HG02623 (cell line): ENCODE results near the gene STK25.

Experiments
- ATAC-seq: cut with Tn5 transposase; IDR thresholded peaks from one replicate; pipeline ENCODE4 v1.9.1; 2021; ENCODE audit warnings: moderate library complexity; ENCODE audit not compliant: unreplicated experiment

STK25 gene

DNA sequence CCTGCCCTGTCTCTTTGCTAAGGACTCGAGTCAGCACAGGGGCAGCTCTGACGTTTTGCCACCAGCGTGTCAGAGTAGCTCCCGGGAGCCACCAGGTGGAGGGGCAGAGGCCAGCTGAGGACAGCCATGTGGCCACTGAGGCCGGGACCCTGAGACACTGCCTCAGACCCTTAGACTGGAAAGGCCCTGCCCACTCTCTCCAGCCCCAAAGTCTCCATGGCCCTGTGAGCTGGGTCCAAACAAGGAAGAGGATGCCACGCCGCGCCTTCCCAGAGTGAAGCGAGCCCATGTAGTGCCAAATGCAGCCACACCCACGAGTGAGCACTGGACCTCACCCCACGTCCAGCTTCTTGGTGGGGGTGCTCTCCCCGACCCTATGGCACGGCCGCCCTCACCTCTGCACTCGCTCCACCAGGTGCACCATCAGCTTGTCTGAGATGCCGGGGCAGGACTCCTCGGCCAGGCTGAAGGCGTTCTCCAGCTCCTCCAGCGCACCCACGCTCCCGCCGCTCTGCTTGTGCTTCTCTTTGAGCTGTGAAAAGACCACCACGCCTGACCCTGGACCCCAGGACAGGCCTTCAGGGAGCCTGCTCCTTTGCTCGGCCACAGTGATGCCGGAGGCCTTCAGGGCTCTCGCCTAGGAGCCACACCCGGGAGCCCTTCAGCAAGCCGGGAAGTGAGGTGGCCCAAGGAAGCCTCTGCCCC, 12.2 kb downstream of the STK25 start:
- ATAC-seq = no peak

DNA sequence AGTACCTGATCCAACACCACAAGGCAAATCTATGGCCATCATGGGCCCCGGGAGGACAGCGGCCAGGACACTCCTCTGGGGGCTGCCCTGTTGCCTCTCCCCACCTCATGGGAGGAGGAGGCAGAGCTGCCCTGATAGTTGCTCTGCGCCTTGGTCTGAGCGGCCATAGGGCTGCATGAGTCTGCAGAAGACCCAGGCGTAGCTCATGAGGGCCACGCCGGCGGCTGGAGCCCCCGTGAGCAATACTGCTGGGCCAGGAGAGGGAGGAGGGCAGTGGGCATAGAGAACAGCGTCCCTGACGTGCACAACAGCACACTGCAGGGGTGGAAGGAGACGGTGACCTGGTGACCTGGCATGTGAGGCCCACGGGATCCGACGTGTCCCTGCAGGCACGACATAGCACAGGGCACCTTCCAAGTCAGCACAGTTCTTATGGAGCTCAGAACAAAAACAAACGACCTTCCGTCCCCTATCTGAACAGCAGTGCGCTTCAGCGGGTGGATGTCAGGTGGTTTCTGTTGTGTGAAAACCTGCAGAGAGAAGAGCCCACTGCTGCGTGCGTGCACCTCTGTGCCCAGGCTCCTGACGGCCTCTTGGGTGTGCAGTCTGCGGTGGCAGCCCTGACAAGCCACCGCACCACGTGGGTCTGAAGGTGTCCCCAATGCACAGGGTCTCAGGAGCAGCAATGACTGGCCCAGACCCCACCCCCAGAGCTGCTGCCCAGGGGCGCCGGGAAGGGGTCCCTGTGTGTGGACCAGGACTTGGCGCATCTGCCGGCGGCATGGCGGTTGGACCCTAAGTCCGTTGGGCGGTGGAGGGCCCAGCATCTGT, 13.0 kb downstream of the STK25 start:
- ATAC-seq = no peak

DNA sequence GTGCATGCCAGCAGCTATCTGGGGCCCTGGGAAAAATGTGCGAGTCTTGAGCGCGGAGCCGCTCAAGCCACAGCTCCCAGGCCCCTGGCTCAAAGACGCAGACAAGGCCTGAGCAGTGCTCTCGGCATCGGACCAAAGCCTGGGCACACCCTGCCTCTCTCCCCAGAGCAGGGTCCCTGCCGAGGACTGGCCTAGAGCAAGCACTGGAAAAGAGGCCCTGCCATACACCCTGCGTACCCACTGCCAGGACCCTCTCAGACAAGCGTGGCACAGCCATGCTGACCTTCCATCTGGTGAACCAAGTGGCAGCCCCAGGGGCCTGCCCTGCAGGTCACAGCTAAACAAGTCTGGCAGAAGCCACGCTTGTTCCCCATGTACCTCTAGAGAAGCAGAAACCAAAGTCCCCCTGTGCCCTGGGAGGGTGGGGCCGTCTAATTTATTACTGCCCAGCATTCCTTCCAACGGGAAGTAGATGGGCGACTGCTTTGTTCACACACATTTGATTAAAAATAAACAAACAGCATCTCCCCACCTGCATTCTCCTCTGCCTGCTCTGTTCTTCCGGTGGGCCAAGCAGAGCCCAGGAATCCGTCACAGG, 14.0 kb downstream of the STK25 start:
- no peak for ATAC-seq

DNA sequence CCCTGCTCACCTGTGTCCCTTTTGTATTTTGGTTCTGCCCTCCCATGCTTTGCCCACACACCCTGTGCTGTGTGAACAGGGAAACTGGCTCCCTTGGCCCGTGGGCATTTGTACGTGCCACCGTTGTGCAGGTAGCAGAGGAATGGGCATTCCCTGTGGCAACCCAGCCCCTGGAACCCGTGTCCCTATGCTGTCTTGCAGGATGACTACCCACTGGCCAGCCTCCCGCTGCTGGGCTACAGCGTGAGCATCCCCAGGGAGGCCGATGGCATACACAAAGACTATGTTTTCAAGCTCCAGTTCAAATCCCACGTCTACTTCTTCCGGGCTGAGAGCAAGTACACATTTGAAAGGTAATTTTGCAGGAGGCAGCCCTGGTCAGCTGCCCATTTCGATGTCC, 15.3 kb downstream of the STK25 start:
- ATAC-seq = no peak

DNA sequence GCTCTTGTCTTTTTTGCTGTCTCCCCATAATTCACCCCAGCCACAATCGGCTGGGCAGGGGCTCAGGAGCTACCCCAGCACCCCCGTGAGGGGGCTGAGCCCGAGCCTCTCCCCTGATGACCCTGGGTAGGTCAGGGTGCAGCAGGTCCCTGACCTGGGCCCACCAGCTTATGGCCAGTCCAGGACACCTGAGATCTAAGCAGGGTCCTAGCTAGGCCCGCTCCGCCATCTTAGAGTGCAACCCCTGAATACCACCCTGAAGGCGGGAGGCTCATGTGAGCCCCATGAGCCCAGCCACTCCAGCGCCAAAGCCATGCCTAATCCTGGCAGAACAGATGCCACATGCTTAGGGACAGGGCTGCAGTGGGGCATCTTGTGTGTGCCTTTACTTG, 16.2 kb downstream of the STK25 start:
- no peak for ATAC-seq

DNA sequence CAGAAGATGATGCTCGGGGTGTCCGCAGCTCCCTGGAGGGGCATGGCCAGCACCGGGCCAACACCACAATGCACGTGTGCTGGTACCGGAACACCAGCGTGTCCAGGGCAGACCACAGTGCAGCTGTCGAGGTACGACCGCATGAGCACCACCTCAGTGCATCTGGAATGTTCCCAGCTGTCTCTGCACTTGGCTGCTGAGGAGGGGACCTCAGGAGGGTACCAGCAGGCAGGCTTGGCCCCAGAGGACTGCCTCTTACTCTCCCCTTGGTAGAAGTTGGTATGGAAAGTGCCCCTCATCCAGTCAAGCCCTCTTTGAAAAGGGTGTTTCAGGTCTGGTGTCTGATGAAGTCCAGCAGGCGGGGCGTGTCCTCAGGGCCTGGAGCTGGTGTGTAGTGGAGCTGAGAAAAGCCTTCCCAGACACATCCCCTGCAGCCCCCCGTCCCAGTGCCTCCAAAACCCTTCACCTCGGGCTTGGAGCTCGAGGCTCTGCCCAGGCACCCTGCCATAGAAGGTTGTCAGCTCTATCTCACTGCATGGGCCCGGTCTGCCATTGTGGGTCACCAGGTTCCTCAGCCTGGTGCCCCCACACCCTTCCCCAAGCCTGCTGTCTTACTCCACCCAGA, 16.7 kb downstream of the STK25 start:
- ATAC-seq = no peak

DNA sequence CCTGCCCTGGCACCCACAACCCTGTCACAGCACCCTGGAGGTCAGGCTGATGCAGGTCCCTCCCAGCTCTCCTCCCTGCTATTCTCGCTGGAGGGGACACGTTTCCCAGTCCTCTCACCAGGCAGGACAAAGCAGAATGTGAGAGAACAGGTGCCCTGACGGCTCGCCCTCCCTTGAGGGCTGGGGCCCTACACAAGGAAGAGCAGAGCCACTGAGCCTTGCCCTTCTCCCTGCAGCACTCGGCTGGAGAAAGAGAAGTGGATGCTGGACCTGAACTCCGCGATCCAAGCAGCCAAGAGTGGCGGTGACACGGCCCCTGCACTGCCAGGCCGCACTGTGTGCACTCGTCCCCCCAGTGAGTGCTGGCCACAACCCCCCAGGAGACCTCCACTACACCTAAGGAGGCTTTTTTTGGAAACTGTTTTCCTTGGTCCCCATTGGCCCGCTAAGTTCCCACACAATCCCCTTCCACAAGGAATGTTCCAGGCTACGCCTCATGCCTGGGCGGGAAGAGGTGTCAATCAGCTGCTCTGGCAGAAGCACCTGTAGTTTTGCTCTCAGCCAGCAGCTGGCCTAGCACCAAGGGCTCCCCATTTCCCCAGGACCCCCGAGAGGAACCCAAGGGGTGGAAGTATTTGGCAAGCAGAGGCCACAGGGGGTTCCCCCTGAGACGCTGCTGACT, 17.4 kb downstream of the STK25 start:
- ATAC-seq = no peak

DNA sequence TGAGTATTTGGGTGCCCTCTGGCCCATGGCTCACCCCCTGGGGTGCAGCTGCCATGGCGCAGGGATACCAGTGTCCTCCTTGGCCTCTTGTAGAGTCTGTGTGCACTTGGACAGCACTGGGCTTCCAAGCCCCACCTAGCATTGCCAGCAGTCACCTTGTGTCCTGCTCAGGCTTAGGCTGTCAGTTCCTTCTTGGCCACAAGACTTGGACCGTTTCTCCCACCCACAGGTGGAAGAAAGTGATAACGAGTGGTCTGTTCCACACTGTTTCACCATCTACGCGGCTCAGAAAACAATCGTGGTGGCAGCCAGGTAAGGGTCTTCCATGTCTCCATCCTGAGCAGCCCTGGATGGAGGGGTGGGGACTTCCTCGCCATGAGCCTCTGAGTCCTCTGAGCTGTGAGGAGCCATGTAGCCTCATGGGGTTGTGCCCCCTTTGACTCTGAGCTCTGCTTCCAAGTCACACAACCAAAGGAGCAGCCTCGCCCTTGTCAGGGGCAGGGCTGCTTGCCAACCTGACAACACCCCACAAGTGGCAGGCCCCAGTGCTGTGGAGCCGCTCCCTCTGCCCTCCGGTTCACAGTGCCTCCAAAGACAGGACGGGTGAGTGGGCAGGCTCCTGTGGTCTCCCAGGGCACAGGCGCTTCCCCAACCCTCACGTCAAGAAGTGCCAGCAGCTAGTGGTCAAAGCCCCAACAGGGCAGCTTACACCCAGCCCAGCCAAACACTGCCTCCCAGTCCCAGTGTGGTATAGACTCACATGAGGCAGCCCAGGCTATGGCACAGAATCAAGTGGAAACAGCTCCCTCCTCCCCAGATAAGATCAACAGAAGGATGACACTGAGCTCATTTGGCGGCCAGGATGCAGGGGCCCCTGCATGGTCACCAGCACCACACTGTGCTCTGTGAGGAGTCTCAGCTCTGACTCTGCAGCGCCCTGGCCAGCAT, 18.4 kb downstream of the STK25 start:
- ATAC-seq = no peak

DNA sequence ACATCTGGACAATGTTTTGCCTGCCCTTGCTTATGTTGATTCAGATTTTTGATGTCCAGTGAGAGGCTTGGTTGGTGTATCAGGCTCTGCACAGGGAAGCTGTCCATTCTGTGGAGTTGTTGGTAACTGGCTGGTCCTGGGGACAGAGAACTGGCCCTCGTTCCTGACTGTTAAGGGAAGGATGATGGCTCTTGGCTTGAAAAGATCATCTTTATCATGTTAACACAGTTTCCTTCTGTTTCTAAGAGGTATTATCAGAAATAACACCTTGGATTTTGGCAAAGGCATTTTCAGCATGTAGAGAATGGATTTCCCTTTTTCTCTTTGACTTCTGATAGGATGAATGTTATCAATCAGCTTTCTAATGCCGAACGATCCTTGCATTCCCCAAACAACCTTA, 19.3 kb downstream of the STK25 start:
- no peak for ATAC-seq

DNA sequence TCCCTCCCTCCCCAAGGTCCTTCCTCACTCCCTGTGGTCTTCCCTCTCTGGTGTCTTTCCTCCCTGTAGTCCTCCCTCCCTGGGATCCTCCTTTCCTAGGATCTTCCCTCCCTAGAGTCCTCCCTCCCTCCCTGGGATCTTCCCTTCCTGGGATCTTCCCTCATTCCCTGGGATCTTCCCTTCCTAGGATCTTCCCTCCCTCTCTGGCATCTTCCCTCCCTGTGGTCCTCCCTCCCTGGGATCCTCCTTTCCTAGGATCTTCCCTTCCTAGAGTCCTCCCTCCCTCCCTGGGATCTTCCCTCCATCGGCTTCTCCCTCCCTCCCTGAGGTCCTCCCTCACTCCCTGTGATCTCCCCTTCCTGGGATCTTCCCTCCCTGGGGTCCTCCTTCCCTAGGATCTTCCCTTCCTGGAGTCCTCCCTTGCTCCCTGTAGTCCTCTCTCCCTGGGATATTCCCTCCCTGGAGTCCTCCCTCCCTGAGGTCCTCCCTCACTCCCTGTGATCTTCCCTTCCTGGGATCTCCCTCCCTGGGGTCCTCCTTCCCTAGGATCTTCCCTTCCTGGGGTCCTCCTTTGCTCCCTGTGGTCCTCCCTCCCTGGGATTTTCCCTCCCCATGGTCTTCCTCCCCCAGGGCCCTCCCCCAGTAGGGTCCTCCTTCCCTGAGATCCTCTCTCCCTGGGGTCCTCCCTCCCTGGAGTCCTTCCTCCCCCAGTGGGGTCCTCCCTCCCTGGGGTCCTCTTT, 23.0 kb downstream of the STK25 start:
- no peak for ATAC-seq

DNA sequence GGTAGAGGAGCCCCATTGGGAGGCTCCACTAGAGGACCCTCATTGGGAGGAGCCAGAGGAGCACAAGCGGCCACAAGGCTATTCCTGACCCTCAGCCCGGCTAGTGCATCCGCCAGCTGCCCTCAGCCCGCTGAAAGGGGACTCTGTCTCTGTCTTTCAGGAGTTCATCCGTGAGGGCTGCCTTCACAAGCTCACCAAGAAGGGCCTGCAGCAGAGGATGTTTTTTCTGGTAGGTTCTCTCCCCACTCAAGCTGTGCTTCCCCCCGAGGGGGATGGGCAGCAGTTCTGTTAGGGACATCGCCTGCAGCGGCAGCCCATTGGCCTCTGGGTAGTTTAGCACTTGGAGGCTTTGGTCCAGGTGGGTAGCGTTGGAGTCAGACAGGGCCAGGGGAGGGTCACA, 25.1 kb downstream of the STK25 start:
- no peak for ATAC-seq

DNA sequence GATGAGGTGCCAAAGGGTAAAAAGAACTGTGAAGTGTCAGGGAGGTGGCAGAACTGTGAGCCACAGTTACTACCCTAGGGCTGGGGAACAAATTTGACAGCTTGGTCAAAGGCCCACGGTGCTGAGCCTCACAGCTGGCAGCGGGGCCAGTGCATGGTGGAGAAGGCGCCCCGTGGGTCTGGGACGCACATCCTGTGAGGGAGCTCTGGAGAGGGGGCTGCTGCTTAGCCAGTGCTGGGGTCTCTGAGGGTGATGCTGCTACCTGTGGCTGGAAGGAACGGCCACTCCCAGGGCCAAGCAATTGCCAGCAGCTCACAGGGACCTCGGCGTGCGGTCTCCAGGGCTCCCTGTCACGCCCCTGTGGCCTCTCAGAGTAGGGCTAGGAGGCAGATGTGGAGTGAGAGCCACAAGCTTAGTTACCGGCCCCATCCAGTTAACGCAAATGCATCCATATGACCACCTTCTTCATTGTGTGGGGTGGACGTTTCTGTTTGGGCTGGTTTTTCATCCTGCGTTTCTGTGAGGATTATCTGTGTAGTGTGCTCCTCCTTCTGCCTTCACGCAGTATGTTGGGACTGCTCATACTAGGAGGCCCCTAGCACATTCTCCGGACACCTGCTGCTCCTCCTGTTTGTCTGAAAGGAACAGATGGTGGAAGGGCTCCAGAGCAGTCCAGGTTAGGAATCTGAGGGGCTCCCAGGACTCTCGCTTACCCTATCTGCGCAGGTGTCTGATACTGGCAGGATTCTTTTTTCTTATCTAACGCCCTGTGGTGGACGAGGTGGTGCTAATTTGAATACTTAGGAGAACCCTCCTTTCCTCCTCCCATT, 26.0 kb downstream of the STK25 start:
- ATAC-seq = no peak

DNA sequence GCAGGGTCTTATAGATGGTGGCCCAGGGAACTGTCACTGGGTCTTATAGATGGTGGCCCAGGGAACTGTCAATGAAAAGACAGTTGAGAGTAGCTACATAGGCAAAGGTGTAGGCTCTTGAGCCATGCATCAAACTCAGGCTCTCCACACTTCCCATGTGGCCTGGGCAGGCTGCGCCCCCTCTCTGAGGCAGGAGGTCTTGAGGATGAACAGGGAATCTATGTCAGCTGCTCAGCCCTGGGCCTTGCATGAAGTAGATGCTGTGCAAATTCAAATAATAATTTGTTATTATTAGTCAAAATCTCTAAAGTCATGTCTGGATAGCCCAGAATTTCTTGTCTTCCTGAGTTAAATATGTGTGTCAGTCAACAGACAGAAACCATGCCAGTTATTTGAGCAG, 26.7 kb downstream of the STK25 start:
- no peak for ATAC-seq

DNA sequence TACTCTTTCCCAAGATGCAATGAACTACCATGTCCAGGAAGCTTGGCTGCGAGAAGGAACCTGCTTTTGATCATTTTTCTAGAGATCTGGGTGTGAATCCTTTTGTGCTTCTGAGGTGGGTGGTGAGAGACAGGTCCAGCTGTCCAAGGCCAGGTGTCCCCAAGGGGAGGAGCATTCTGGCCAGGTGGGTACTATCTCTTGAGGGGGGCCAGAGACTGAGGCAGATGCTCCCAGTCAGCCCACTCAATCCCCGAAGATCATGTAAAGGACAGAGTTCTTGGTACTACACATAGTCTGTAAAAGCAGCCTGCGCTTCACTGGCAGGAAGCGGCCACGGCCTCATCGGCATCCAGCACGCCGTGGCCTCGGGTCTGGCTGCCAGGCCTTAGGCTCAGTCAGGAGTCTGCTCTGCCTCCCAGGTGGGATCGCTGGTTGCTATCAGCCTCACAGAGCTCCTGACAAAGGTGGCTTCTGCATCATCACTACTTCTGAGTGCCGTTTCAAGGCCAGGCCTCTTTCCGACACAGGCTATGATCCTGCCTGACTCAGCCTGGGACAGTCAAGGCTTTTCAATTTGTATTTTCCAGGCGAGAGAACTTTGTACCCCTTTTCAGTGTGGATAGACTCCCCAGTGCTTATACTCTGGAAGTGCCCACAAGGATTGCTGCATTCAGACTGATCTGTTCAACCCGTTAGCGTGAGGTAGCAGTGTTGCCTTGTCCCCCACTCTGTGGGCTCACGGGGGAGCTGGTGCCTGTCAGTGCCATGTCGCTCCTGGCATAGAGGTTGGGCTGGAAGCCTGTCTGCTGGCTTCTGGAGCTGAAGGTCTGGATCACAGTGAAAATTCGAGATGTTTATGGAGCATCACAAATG, 29.1 kb downstream of the STK25 start:
- no peak for ATAC-seq

DNA sequence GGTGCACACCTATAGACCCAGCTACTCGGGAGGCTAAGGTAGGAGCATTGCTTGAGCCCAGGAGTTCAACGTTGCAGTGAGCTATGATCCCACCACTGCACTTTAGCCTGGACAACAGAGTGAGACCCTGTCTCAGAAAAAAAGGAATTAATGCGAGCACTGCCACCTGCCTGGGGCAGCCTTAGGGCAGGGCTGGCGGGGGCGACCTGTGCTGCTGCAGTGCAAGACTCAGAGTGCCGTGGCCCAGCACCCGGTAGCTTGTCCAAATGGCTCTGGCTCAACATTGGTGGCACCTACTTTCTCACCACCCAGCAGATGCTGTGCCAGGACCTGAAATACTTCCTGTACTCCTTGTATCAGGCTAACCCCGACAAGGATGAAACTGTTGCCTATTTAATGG, 30.2 kb downstream of the STK25 start:
- no peak for ATAC-seq

DNA sequence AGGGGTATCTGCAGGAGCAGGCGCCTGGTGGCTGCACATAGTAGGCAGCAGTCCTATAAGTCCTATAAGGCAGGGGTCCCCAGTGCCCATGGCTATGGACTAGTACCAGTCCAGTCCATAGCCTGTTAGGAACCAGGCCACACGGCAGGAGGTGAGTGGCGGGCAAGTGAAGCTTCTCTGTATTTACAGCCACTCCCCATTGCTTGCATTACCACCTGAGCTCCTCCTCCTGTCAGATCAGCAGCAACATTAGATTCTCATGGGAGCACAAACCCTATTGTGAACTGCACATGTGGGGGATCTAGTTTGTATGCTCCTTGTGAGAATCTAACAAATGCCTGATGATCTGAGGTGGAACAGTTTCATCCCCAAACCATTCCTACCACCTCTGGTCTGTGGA, 33.1 kb downstream of the STK25 start:
- ATAC-seq = no peak

DNA sequence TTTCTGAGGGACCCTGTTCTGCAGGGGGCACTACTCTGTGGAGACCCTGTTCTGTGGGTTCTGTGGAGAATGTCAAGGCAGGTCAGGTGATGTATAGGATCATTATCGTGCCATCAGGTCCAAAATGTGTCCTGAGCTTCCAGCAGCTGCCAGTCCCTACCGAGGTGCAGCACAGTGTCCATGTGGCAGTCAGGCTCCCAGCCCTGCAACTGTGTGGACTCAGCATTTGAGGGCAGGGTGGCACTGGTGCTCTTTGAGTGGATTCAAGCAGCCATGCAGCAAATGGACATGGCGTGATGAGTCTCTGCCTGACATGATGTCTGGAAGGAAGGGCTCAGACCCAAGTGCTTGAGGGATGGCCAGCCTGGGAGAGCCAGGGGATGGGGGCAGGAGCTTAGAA, 35.0 kb downstream of the STK25 start:
- ATAC-seq = no peak

DNA sequence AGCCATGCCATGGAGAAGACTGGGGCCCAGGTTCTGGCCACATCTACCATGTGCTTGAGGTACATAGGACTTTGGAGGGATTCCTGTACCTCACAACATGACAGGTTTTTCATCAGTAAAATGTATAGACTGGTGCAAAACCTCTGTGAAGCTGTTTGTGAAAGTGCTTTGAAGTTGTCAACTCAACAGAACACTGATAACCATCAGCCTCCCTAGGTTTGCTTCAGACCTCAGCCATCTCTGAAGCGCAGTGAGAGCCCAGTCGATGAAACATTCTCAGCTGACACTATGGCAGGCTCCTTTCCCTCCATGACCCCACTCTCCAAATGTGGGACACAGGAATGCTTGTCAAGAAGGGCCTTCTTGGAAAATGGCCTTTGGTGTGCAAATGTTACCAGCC, 38.6 kb downstream of the STK25 start:
- ATAC-seq = no peak
